IPS DF 6.9 (cell line): ENCODE results near the gene SLC30A2.

Experiments
- DNase-seq: peaks from one replicate; pipeline ENCODE4 v3.0.0-alpha.2; 2013; ENCODE audit warnings: low read depth, low spot score
- H3K27ac ChIP-seq: one replicate; pipeline ENCODE4 v1.5.1; 2013; ENCODE audit warnings: low read length, control low read depth
- H3K27me3 ChIP-seq: 2 replicates; pipeline ENCODE4 v1.6.1; 2013; ENCODE audit warnings: mild to moderate bottlenecking, low read length; ENCODE audit not compliant: control insufficient read depth, insufficient read depth
- H3K36me3 ChIP-seq: 2 replicates; pipeline ENCODE4 v1.6.1; 2013; ENCODE audit warnings: low read length; ENCODE audit not compliant: control insufficient read depth, insufficient read depth
- H3K4me1 ChIP-seq: 2 replicates; pipeline ENCODE4 v1.6.1; 2013; ENCODE audit warnings: low read length; ENCODE audit not compliant: control insufficient read depth, insufficient read depth
- H3K4me3 ChIP-seq: 2 replicates; pipeline ENCODE4 v1.5.1; 2013; ENCODE audit warnings: mild to moderate bottlenecking, low read length
- H3K9me3 ChIP-seq: 2 replicates; pipeline ENCODE4 v1.6.1; 2013; ENCODE audit warnings: low read length, inconsistent platforms; ENCODE audit not compliant: control insufficient read depth, insufficient read depth
- WGBS: extraction: QIAGEN DNeasy Blood & Tissue Kit; methylation state at CpG from one replicate; pipeline ENCODE4 v1.1.7; 2013; ENCODE audit warnings: mixed read lengths, missing lambda C conversion rate; ENCODE audit not compliant: insufficient read length, insufficient coverage; 5-methylcytosine and 5-hydroxymethylcytosine counted together

SLC30A2 gene

DNA sequence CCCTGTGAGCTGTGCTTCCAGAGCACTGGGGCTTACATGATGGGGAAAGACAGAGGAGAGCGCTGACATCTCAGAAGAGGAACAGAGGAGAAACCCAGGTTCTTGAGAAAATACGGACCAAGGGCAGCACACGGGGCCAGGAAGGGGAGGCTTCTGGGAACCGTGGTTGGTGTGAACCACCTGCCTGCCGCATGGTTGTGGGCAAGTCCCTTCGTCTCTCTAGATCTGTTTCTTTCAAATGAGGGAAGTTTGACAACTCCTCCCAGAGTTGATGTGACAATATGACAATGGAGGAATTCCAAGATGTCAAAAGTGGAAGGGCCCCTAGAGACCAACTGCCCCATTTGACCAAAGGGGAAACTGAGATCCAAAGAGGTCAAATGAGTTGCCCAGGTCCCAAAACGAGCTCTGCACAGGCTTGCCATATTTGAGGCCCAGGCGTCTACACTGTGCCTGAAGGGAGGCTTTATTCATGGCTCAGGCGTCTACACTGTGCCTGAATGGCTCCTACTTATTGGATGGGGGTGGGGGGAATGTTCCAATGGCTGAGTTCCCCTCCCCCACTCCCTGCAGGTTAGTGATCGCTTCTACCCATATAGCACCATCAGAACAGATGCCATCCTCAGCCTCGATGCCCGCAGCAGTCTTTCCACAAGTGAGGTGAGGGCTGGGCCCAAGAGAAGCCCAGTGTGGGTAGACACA, 13.1 kb downstream of the SLC30A2 start:
- H3K4me3 ChIP-seq, result no peak overlapping the region
- peaks cover 2% of the 10 kb centered on the region; the same call in 1 of the 2 replicates for H3K4me1 ChIP-seq
- no peaks in the 10 kb centered on the region for H3K36me3 ChIP-seq
- DNase-seq, result no peak
- no peaks in the 10 kb centered on the region for H3K9me3 ChIP-seq
- WGBS, result no CpG with 5 or more reads among the region's 12 CpGs
- no peak overlapping the region for H3K27ac ChIP-seq
- peaks cover 2% of the 10 kb centered on the region; the same call in 1 of the 2 replicates for H3K27me3 ChIP-seq

DNA sequence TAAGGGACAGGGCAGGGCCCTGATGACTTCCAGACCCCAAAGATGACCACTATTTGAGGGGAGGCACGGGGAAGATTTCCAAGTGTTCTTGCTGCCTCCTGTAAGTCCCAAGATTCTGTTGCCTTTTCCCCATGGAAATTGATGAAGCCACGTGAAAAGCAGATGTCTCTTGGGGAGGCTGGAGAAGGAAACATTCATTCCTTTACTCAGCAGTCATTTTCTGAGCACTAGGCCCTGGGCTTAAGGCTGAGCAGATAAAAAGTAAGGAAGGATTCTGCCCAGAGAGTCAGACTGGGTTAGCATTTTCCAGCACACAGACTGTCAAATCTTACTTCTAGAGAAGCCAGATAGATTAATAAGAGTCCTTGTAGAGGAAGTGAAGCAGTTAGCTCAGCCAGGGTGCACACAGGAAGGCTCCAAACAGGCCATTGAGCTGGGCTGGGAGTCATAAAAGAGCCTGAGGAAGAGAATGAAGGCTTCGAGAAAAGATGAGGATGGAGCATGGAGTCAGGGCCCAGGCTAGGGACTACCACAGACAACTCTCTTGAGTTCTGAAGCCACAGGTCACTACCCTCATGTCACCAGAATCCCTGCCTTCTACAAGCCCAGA, 14.2 kb downstream of the SLC30A2 start:
- DNase-seq, result no peak
- WGBS, result no CpG with 5 or more reads among the region's 3 CpGs
- Histone ChIP-seq H3K27me3 (peaks cover 2% of the 10 kb centered on the region; the same call in 1 of the 2 replicates), H3K4me1 (peaks cover 2% of the 10 kb centered on the region; the same call in 1 of the 2 replicates), H3K9me3 (no peaks in the 10 kb centered on the region), H3K36me3 (no peaks in the 10 kb centered on the region), H3K27ac (no peak overlapping the region), H3K4me3 (no peak overlapping the region)

DNA sequence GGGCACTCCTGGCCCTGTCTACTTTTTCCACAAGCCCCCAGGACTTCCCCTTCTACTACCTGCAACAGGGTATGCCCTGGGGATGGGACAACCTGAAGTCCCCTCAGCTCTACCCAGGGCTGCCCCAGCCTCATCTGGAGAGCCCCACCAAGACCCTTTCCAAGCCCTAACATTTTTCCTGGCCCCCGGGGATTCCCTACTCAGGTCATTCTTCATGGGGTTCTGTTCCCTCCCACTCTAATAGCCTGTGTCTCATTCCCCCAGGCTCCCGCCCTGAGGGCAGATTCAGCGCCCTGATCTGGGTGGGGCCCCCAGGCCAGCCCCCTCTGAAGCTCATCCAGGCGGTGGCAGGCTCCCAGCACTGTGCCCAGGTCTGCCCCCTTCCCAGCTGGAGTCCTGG, 14.7 kb downstream of the SLC30A2 start:
- no peak for DNase-seq
- Histone ChIP-seq H3K36me3 (no peaks in the 10 kb centered on the region), H3K27ac (no peak overlapping the region), H3K27me3 (peaks cover 2% of the 10 kb centered on the region; the same call in 1 of the 2 replicates), H3K9me3 (no peaks in the 10 kb centered on the region), H3K4me3 (no peak overlapping the region), H3K4me1 (peaks cover 2% of the 10 kb centered on the region; the same call in 1 of the 2 replicates)
- WGBS, result no CpG with 5 or more reads among the region's 4 CpGs

DNA sequence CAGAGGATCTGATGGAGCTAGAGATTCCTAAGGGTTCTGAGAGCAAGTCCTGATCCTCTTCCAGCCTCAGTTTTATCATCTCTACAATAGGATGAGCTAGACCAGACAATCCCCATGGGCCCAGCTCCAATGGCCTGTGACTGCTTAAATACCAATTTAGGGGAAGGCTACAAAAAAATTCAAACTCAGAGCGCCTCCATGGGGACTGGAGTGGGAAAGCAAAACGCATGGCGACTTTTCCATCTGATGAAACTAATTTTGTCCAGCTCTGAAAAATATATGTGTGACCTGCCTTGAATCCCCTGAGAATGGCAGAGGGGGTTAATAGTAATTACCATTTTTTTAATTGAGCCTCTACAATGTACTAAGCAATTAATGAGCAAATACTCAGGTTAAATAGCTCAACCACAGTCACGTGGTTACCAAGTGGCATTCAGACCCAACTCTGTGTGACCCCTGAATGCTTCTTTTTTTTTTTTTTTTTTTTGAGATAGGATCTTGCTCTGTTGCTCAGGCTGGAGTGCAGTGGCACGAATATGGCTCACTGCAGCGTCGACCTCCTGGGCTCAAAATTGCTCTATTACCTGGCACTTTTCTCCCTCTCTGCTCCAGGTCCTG, 15.9 kb downstream of the SLC30A2 start:
- Histone ChIP-seq H3K9me3 (no peaks in the 10 kb centered on the region), H3K4me1 (peaks cover 2% of the 10 kb centered on the region; the same call in 1 of the 2 replicates), H3K36me3 (no peaks in the 10 kb centered on the region), H3K27me3 (peaks cover 2% of the 10 kb centered on the region; the same call in 1 of the 2 replicates), H3K4me3 (no peak overlapping the region), H3K27ac (no peak overlapping the region)
- DNase-seq, result no peak
- WGBS, result no CpG with 5 or more reads among the region's 7 CpGs

GRCh38 chr1:26029054-26029863, 16.7 kb downstream of the SLC30A2 start:
- H3K36me3 ChIP-seq, result no peaks in the 10 kb centered on the region
- DNase-seq, result no peak
- WGBS, result no CpG with 5 or more reads among the region's 15 CpGs
- no peak overlapping the region for H3K4me3 ChIP-seq
- no peak overlapping the region for H3K27ac ChIP-seq
- H3K9me3 ChIP-seq, result no peaks in the 10 kb centered on the region
- no peaks in the 10 kb centered on the region for H3K4me1 ChIP-seq
- no peaks in the 10 kb centered on the region for H3K27me3 ChIP-seq

GRCh38 chr1:26028490-26028980, 17.4 kb downstream of the SLC30A2 start:
- Histone ChIP-seq H3K4me1 (no peaks in the 10 kb centered on the region), H3K27me3 (no peaks in the 10 kb centered on the region), H3K4me3 (no peak overlapping the region), H3K27ac (no peak overlapping the region), H3K9me3 (no peaks in the 10 kb centered on the region), H3K36me3 (no peaks in the 10 kb centered on the region)
- no CpG with 5 or more reads among the region's 8 CpGs for WGBS
- no peak for DNase-seq

DNA sequence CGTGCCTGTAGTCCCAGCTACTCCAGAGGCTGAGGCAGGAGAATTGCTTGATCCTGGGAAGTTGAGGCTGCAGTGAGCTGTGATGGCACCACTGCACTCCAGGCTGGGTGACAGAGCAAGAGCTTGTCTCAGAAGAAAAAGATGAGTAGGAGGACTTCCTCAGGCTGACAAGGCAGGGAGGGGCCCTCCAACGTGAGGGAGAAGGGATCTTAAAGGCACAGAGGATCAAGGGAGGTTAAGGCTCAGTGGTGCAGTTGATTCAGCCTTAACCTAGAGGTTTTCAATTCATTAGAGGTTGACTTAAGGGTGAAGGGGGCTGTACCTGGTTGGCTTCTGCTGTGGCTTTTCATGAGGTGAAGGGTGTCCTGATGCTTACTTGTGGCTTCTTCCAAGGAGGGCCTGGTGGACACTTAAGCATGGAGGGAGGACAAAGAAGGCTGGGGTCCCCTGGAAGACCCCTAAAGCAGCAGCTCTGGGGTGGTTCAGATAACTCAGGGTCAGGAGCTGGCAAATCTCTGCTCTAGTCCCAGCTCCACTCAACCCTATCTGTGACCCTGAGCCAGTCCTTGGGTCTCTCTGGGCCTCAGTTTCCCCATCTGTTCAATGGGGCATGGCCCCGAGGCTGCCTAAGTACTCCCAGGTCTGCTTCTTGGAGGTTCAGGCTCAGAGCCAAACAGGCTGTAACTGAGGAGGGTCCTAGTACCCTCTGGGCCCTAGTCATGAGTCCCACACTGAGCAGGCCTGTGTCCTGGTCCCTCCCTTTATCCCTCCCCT, 18.0 kb downstream of the SLC30A2 start:
- Histone ChIP-seq H3K27me3 (no peaks in the 10 kb centered on the region), H3K4me1 (no peaks in the 10 kb centered on the region; the same call in 1 of the 2 replicates), H3K9me3 (no peaks in the 10 kb centered on the region), H3K36me3 (no peaks in the 10 kb centered on the region), H3K27ac (no peak overlapping the region), H3K4me3 (no peak overlapping the region)
- no CpG with 5 or more reads among the region's 3 CpGs for WGBS
- no peak for DNase-seq

GRCh38 chr1:26025517-26025916, 20.4 kb downstream of the SLC30A2 start:
- no CpG with 5 or more reads among the region's 5 CpGs for WGBS
- Histone ChIP-seq H3K4me3 (no peak overlapping the region), H3K4me1 (peaks cover 1% of the 10 kb centered on the region), H3K36me3 (no peaks in the 10 kb centered on the region), H3K27me3 (no peaks in the 10 kb centered on the region), H3K27ac (no peak overlapping the region), H3K9me3 (no peaks in the 10 kb centered on the region)
- DNase-seq, result no peak

DNA sequence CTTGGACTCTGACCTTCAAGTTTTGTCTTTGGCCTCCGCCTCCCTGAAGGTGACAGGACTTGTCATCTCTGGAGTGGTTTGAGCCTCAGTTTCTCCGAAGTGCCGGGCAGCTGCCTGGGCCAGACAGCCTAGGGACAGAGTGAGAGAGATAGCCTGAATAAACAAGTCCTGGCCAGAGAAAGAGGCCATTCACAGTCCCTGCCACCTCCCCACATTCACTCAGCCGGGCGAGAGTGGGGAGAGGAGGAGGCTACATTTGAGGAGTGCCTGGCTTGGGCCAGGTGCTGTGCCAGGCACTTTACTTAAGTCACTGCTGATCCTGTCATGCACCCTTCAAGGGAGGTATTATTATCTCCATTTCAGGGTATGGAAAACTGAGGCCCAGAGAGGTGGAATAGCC, 20.9 kb downstream of the SLC30A2 start:
- DNase-seq, result no peak
- peaks cover 1% of the 10 kb centered on the region for H3K4me1 ChIP-seq
- no peaks in the 10 kb centered on the region for H3K27me3 ChIP-seq
- H3K27ac ChIP-seq, result no peak overlapping the region
- no peak overlapping the region for H3K4me3 ChIP-seq
- WGBS, result no CpG with 5 or more reads among the region's 5 CpGs
- no peaks in the 10 kb centered on the region for H3K36me3 ChIP-seq
- H3K9me3 ChIP-seq, result no peaks in the 10 kb centered on the region
